SU-DHL-6 (cell line): ENCODE measurements around the gene NUDT21.

Source experiments
- H2AFZ ChIP-seq: fragments of 200-600 bp; sonication (generic); 2 replicates; pipeline ENCODE4 v1.6.1; 2014; ENCODE audit warnings: low read depth, mild to moderate bottlenecking, moderate library complexity, mixed read lengths, antibody characterized with exemption, low read length; ENCODE audit not compliant: severe bottlenecking
- H3F3A ChIP-seq: fragments of 200-600 bp; shearing (Covaris generic); 2 replicates; pipeline ENCODE4 v1.6.0; 2016; ENCODE audit warnings: antibody characterized with exemption, mild to moderate bottlenecking; ENCODE audit not compliant: insufficient read depth
- H3K27ac ChIP-seq: fragments of 200-600 bp; sonication (generic); 2 replicates; pipeline ENCODE4 v1.5.1; 2016; ENCODE audit warnings: low read depth, mild to moderate bottlenecking, low read length, moderate library complexity, mixed read lengths
- H3K27me3 ChIP-seq: fragments of 200-600 bp; sonication (generic), shearing (Covaris generic); 2 replicates; pipeline ENCODE4 v1.6.0; 2014; ENCODE audit warnings: mild to moderate bottlenecking, low read length
- H3K36me3 ChIP-seq: fragments of 200-600 bp; sonication (generic); 2 replicates; pipeline ENCODE4 v1.6.1; 2014; ENCODE audit warnings: mild to moderate bottlenecking, low read length, mixed read lengths
- H3K4me2 ChIP-seq: fragments of 300-600, 200-600 bp; shearing (Covaris generic), sonication (generic); 2 replicates; pipeline ENCODE4 v1.6.0; 2014; ENCODE audit warnings: low read length, low read depth, mild to moderate bottlenecking; ENCODE audit not compliant: poor library complexity, severe bottlenecking
- H3K4me3 ChIP-seq: fragments of 200-600 bp; sonication (generic); 2 replicates; pipeline ENCODE4 v1.5.1; 2014; ENCODE audit warnings: antibody characterized with exemption, low read length, mild to moderate bottlenecking, mixed read lengths; ENCODE audit not compliant: insufficient read depth, poor library complexity, severe bottlenecking
- H3K79me2 ChIP-seq: fragments of 200-600 bp; sonication (generic); 2 replicates; pipeline ENCODE4 v1.6.1; 2014; ENCODE audit warnings: mild to moderate bottlenecking, low read length, moderate library complexity; ENCODE audit not compliant: insufficient read depth
- H3K9ac ChIP-seq: fragments of 200-600 bp; sonication (generic); 2 replicates; pipeline ENCODE4 v1.7.0; 2014; ENCODE audit warnings: mild to moderate bottlenecking, low read length
- H3K9me2 ChIP-seq: fragments of 200-600 bp; sonication (generic); replicated peaks from 2 replicates; pipeline ENCODE4 v1.6.1; 2014; ENCODE audit warnings: low read length; ENCODE audit not compliant: insufficient read depth
- H3K9me3 ChIP-seq: fragments of 200-600 bp; sonication (generic); 2 replicates; pipeline ENCODE4 v1.6.1; 2014; ENCODE audit warnings: low read length, mixed read lengths; ENCODE audit not compliant: insufficient read depth
- H4K20me1 ChIP-seq: fragments of 200-600 bp; sonication (generic); 2 replicates; pipeline ENCODE4 v1.6.1; 2014; ENCODE audit warnings: low read depth, mild to moderate bottlenecking, antibody characterized with exemption, low read length, moderate library complexity, mixed read lengths
- CTCF ChIP-seq: fragments of 200-600 bp; sonication (generic); IDR thresholded peaks from one replicate; pipeline ENCODE4 v1.5.1; 2017; ENCODE audit warnings: antibody characterized with exemption, mild to moderate bottlenecking, low read length, moderate library complexity; ENCODE audit not compliant: insufficient read depth, poor library complexity, severe bottlenecking
- EZH2phosphoT487 ChIP-seq: fragments of 200-600 bp; sonication (generic), shearing (Covaris generic); conservative IDR thresholded peaks from 2 replicates; pipeline ENCODE4 v1.6.1; 2018; ENCODE audit warnings: mild to moderate bottlenecking, antibody characterized with exemption, low read length, moderate library complexity, mixed read lengths

The NUDT21 gene

GRCh38 chr16:56450986-56451752, at the start of gene NUDT21, which contains the start of gene OGFOD1:
Gene NUDT21 (minus strand): TSS chr16:56451332. CDS start chr16:56451202, 130 bp downstream.
Gene OGFOD1 (plus strand): TSS chr16:56451554. CDS start chr16:56451613, 59 bp downstream.
- Histone ChIP-seq H3K36me3 (peaks cover 34% of the 10 kb centered on the region), H3F3A (no peaks in the 10 kb centered on the region), H2AFZ (peak within 1 kb of the TSS; percentile 68), H3K9ac (peak within 1 kb of the TSS; percentile 85), H3K9me3 (no peaks in the 10 kb centered on the region), H3K79me2 (peaks cover 75% of the 10 kb centered on the region), H3K27ac (peak within 1 kb of the TSS; percentile 82), H3K4me3 (peak within 1 kb of the TSS; percentile 77), H3K9me2 (no peaks in the 10 kb centered on the region), H3K27me3 (no peaks in the 10 kb centered on the region), H4K20me1 (peaks cover 30% of the 10 kb centered on the region), H3K4me2 (peak within 1 kb of the TSS; percentile 82)
- TF ChIP-seq EZH2phosphoT487: no peak
- TF ChIP-seq CTCF: no peak

DNA sequence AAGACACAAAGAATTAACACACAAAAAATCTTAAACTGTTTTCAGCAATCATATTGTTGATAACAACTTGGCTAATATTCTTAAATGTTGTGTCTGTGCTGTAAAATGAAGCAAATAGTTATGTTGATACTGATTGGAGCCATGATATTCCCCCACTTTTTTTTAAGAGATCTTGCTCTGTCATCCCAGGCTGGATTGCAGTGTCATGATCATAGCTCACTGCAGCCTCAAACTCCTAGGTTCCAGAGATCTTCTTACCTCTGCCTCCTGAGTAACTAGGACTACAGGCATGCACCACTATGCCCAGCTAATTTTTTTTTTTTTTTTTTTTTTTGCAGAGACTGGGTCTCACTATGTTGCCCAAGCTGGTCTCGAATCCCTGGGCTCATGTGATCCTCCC, 42.7 kb upstream of the NUDT21 start:
- Histone ChIP-seq H3K9me2 (no peaks in the 10 kb centered on the region), H3K9me3 (no peaks in the 10 kb centered on the region), H3F3A (no peaks in the 10 kb centered on the region), H3K4me3 (no peak overlapping the region), H3K27me3 (no peaks in the 10 kb centered on the region), H3K27ac (no peak overlapping the region), H2AFZ (no peak overlapping the region), H3K9ac (no peak overlapping the region), H3K79me2 (no peaks in the 10 kb centered on the region), H3K36me3 (no peaks in the 10 kb centered on the region; the same call in 1 of the 2 replicates), H3K4me2 (no peak overlapping the region), H4K20me1 (no peaks in the 10 kb centered on the region)
- TF ChIP-seq CTCF (no peak), EZH2phosphoT487 (no peak)

GRCh38 chr16:56493126-56493525, 42.0 kb upstream of the NUDT21 start:
- no peak for TF ChIP-seq EZH2phosphoT487
- TF ChIP-seq CTCF: no peak
- no peaks in the 10 kb centered on the region for H3F3A ChIP-seq

More at GRCh38 chr16:56493126-56493525, 42.0 kb upstream of the NUDT21 start:
- no peak overlapping the region for H3K4me3 ChIP-seq
- H3K27ac ChIP-seq: no peak overlapping the region
- no peaks in the 10 kb centered on the region; the same call in 1 of the 2 replicates for H3K36me3 ChIP-seq
- no peaks in the 10 kb centered on the region for H4K20me1 ChIP-seq
- no peaks in the 10 kb centered on the region for H3K9me2 ChIP-seq
- H3K79me2 ChIP-seq: no peaks in the 10 kb centered on the region
- H2AFZ ChIP-seq: no peak overlapping the region
- no peak overlapping the region for H3K4me2 ChIP-seq
- H3K9me3 ChIP-seq: no peaks in the 10 kb centered on the region
- no peak overlapping the region for H3K9ac ChIP-seq
- H3K27me3 ChIP-seq: no peaks in the 10 kb centered on the region
